ENCODE results near the gene NT5DC4. TPM values are rescaled to one million over a fixed set of nuclear protein-coding genes. Genes with fewer than 3 reads are reported as not detected.

NT5DC4 gene
- total RNA-seq, 2 donors from 2014 or later, result not detected

GRCh38 chr2:112787729-112788393 is 67.0 kb downstream of the NT5DC4 start:
- TF ChIP-seq CTCF (IDR thresholded peaks at IDR 0.05), result no peak

GRCh38 chr2:112788653-112789052 is 67.8 kb downstream of the NT5DC4 start:
- H3K36me3 ChIP-seq, result no peaks in the 10 kb centered on the region
- no peak overlapping the region for H3K4me3 ChIP-seq
- intact Hi-C loops (cut with DNase I), result no loop called here
- H3K4me1 ChIP-seq, result no peaks in the 10 kb centered on the region
- TF ChIP-seq CTCF (IDR thresholded peaks at IDR 0.05), result no peak
- H3K27me3 ChIP-seq, result no peaks in the 10 kb centered on the region
- DNase-seq, result no peak
- no peak overlapping the region for H3K9ac ChIP-seq (ENCODE audit: low read depth in 2 of 2, low read length in 2 of 2)
- no peaks in the 10 kb centered on the region for H3K9me3 ChIP-seq
- no peak overlapping the region for H3K27ac ChIP-seq

More at GRCh38 chr2:112787729-112788393, 67.0 kb downstream of the NT5DC4 start:
- Histone ChIP-seq H3K9me3 (no peaks in the 10 kb centered on the region), H3K4me1 (no peaks in the 10 kb centered on the region), H3K4me3 (no peak overlapping the region), H3K9ac (ENCODE audit: low read depth in 2 of 2, low read length in 2 of 2) (no peak overlapping the region), H3K27ac (no peak overlapping the region), H3K36me3 (no peaks in the 10 kb centered on the region), H3K27me3 (no peaks in the 10 kb centered on the region)
- no peak for DNase-seq
- intact Hi-C loops (cut with DNase I), result no loop called here

Other genes with a start within 250 kb of the NT5DC4 start
- gene TTL, start 238.9 kb upstream of the NT5DC4 start, total RNA-seq, result 10 to 100 TPM; 16.9 to 17.5 TPM
- gene POLR1B, start 178.6 kb upstream of the NT5DC4 start, total RNA-seq, result 10 to 100 TPM; 13.5 to 29.6 TPM
- 10 to 100 TPM; 27.0 to 39.5 TPM for gene CHCHD5, start 136.4 kb upstream of the NT5DC4 start, total RNA-seq
- 100 to 1,000 TPM in 1 of 2 donors, 10 to 100 TPM in 1; 50.9 to 119 TPM for gene SLC20A1, start 75.1 kb upstream of the NT5DC4 start, total RNA-seq
- gene CKAP2L, start 43.6 kb downstream of the NT5DC4 start, total RNA-seq, result 10 to 100 TPM in 1 of 2 donors, 1 to 10 TPM in 1; 6.4 to 13.5 TPM
- gene IL1A, start 63.5 kb downstream of the NT5DC4 start, total RNA-seq, result under 1 TPM in 1 of 2 donors, not detected in 1; 0.45 TPM
- 1 to 10 TPM; 1.6 to 5.7 TPM for gene IL1B, start 115.8 kb downstream of the NT5DC4 start, total RNA-seq
- under 1 TPM in 1 of 2 donors, not detected in 1; 0.99 TPM for gene IL37, start 190.1 kb downstream of the NT5DC4 start, total RNA-seq

Measured in colonic mucosa (tissue), 4 donors.